HepG2 (cell line): ENCODE data around the gene TM4SF5. TPM values are rescaled to one million over a fixed set of nuclear protein-coding genes. Genes with fewer than 3 reads are reported as not detected.
A peak's percentile ranks its signal among the peaks of the same experiment; 100 is the strongest.

ENCODE experiments used
- BRCA1 ChIP-seq: sonication (generic); formaldehyde crosslinking; IDR thresholded peaks from 2 replicates; pipeline ENCODE4 v1.4.0; 2020; ENCODE audit warnings: missing genetic modification reagents
- DDIT3 ChIP-seq: sonication (generic); formaldehyde crosslinking; IDR thresholded peaks from 2 replicates; pipeline ENCODE4 v1.4.0; 2020; ENCODE audit warnings: mild to moderate bottlenecking, missing genetic modification reagents
- HMG20B ChIP-seq: conservative IDR thresholded peaks from 2 replicates; pipeline ENCODE4 v1.6.1; 2016; ENCODE audit warnings: missing genetic modification reagents, missing compliant biosample characterization
- HOMEZ ChIP-seq: IDR thresholded peaks from 2 replicates; pipeline ENCODE4 v1.6.1; 2016; ENCODE audit warnings: low read depth
- LBX2 ChIP-seq: sonication (generic); formaldehyde crosslinking; IDR thresholded peaks from 2 replicates; pipeline ENCODE4 v1.5.0; 2020; ENCODE audit warnings: missing genetic modification reagents, mild to moderate bottlenecking, borderline replicate concordance
- MTF2 ChIP-seq: sonication (generic); formaldehyde crosslinking; IDR thresholded peaks from 2 replicates; pipeline ENCODE4 v1.5.0; 2020; ENCODE audit warnings: missing genetic modification reagents, borderline replicate concordance
- RARG ChIP-seq: sonication (generic); formaldehyde crosslinking; IDR thresholded peaks from 2 replicates; pipeline ENCODE4 v1.4.0; 2020; ENCODE audit warnings: low read depth, mild to moderate bottlenecking, missing genetic modification reagents
- RBM39 ChIP-seq: fragments of 200-400 bp; formaldehyde crosslinking; IDR thresholded peaks from one replicate; pipeline ENCODE4 v1.6.1; 2018; ENCODE audit warnings: antibody characterized with exemption, mild to moderate bottlenecking, low read depth, low read length; ENCODE audit not compliant: poor library complexity, severe bottlenecking
- RCOR2 ChIP-seq: IDR thresholded peaks from 2 replicates; pipeline ENCODE4 v1.6.1; 2016; ENCODE audit warnings: missing biosample characterization, missing genetic modification reagents
- SALL1 ChIP-seq: sonication (generic); formaldehyde crosslinking; IDR thresholded peaks from 2 replicates; pipeline ENCODE4 v1.8.0; 2022; ENCODE audit warnings: mild to moderate bottlenecking, missing genetic modification reagents
- SP2 ChIP-seq: sonication (generic); formaldehyde crosslinking; IDR thresholded peaks from 2 replicates; pipeline ENCODE4 v1.5.1; 2020; ENCODE audit warnings: mild to moderate bottlenecking, missing genetic modification reagents
- SSRP1 ChIP-seq: IDR thresholded peaks from 2 replicates; pipeline ENCODE4 v1.6.1; 2016; ENCODE audit warnings: control low read depth
- TERF1 ChIP-seq: sonication (generic); formaldehyde crosslinking; IDR thresholded peaks from 2 replicates; pipeline ENCODE4 v1.8.0; 2022; ENCODE audit warnings: mild to moderate bottlenecking, missing genetic modification reagents, moderate library complexity
- THAP11 ChIP-seq: IDR thresholded peaks from 2 replicates; pipeline ENCODE4 v1.6.1; 2016; ENCODE audit warnings: missing biosample characterization, missing genetic modification reagents
- TMF1 ChIP-seq: sonication (generic); formaldehyde crosslinking; IDR thresholded peaks from 2 replicates; pipeline ENCODE4 v1.8.1; 2022; ENCODE audit warnings: low read depth, missing genetic modification reagents
- YY1 ChIP-seq: IDR thresholded peaks from 2 replicates; pipeline ENCODE4 v1.6.1; 2011; ENCODE audit warnings: low read length, low read depth, moderate library complexity, mild to moderate bottlenecking; ENCODE audit not compliant: insufficient read depth, insufficient replicate concordance
- ZFY ChIP-seq: sonication (generic); formaldehyde crosslinking; IDR thresholded peaks from 2 replicates; pipeline ENCODE4 v1.4.0; 2020; ENCODE audit warnings: missing genetic modification reagents
- ZNF143 ChIP-seq: sonication (generic); formaldehyde crosslinking; IDR thresholded peaks from 2 replicates; pipeline ENCODE4 v1.4.0; 2020; ENCODE audit warnings: missing genetic modification reagents
- ZNF225 ChIP-seq: sonication (generic); formaldehyde crosslinking; IDR thresholded peaks from 2 replicates; pipeline ENCODE4 v1.4.0; 2020; ENCODE audit warnings: mild to moderate bottlenecking, missing genetic modification reagents
- ZNF296 ChIP-seq: sonication (generic); formaldehyde crosslinking; conservative IDR thresholded peaks from 2 replicates; pipeline ENCODE4 v1.5.0; 2020; ENCODE audit warnings: mild to moderate bottlenecking, missing genetic modification reagents
- ZNF678 ChIP-seq: sonication (generic); formaldehyde crosslinking; IDR thresholded peaks from 2 replicates; pipeline ENCODE4 v1.4.0; 2020; ENCODE audit warnings: mild to moderate bottlenecking, missing genetic modification reagents
- ZNF724P ChIP-seq: sonication (generic); formaldehyde crosslinking; IDR thresholded peaks from 2 replicates; pipeline ENCODE4 v1.8.0; 2022; ENCODE audit warnings: missing genetic modification reagents, borderline replicate concordance
- ZNF761 ChIP-seq: sonication (generic); formaldehyde crosslinking; conservative IDR thresholded peaks from 2 replicates; pipeline ENCODE4 v1.4.0; 2020; ENCODE audit warnings: mild to moderate bottlenecking, missing genetic modification reagents
- ZNF891 ChIP-seq: sonication (generic); formaldehyde crosslinking; IDR thresholded peaks from 2 replicates; pipeline ENCODE4 v1.5.0; 2020; ENCODE audit warnings: mild to moderate bottlenecking, missing genetic modification reagents
- polyA plus RNA-seq, 8 experiments: library from polyadenylated mRNA; depleted of rRNA in 3 of 8; stranded (reverse) in 7 of 8; unstranded in 1 of 8; fragments of >200 nt; fragmentation: Illumina TruSeq in 4 of 8; extraction: Trizol in 4 of 8; gene quantifications; 2 replicates each; pipeline versions ENCODE4 v1.2.1 to v1.2.3, GENCODE V29; 2011 to 2016; ENCODE audit warnings: low read depth in 4 of 8, missing spikeins in 1 of 8, mixed read lengths in 1 of 8; ENCODE audit not compliant: insufficient read depth in 1 of 8
- total RNA-seq, 5 experiments: library from RNA; depleted of rRNA; stranded (reverse); fragments of >200 nt; fragmentation: Illumina TruSeq; extraction: Trizol; gene quantifications; 2 replicates each; pipeline ENCODE4 v1.2.3, GENCODE V29; 2016; ENCODE audit warnings: low read depth in 1 of 5

TM4SF5 gene
- total and polyA plus RNA-seq, 2 of the 13 experiments (the other 11 are each of a cell fraction or from before 2014, with no cell fraction given) = 30.1 to 126 TPM

- TF ChIP-seq ZNF678 (CRISPR knock-in tag) = 0 out of 2 replicates have a peak, but pooled peaks have one; percentile 74
- TF ChIP-seq RARG (CRISPR knock-in tag) = no peak
- no peak for TF ChIP-seq SP2 (CRISPR knock-in tag)
- TF ChIP-seq SALL1 = peak; percentile 92
- TF ChIP-seq ZNF296 (CRISPR knock-in tag) = 0 out of 2 replicates have a peak, but pooled peaks have one; percentile 43
- no peak for TF ChIP-seq ZNF143 (CRISPR knock-in tag)
- peak; percentile 72 for TF ChIP-seq ZFY
- no peak for TF ChIP-seq ZNF724P (CRISPR knock-in tag)
- TF ChIP-seq MTF2 (CRISPR knock-in tag) = no peak
- no peak for TF ChIP-seq TMF1 (CRISPR knock-in tag)
- peak; percentile 54; the same call in 1 of the 2 replicates for TF ChIP-seq ZNF891 (CRISPR knock-in tag)
- TF ChIP-seq RCOR2 = peak; percentile 91; the same call in 1 of the 2 replicates
- peak; percentile 68 for TF ChIP-seq YY1
- 0 out of 2 replicates have a peak, but pooled peaks have one; percentile 76 for TF ChIP-seq HOMEZ (CRISPR knock-in tag)
- TF ChIP-seq TERF1 (CRISPR knock-in tag) = no peak
- TF ChIP-seq ZNF225 (CRISPR knock-in tag) = 0 out of 2 replicates have a peak, but pooled peaks have one; percentile 17
- peak; percentile 31; the same call in 1 of the 2 replicates for TF ChIP-seq SSRP1
- TF ChIP-seq RBM39 = no peak
- peak; percentile 79 for TF ChIP-seq THAP11 (CRISPR knock-in tag)
- peak; percentile 95 for TF ChIP-seq BRCA1 (CRISPR knock-in tag)
- TF ChIP-seq ZNF761 = no peak; the same call in 1 of the 2 replicates
- no peak for TF ChIP-seq DDIT3 (CRISPR knock-in tag)
- 0 out of 2 replicates have a peak, but pooled peaks have one; percentile 15 for TF ChIP-seq HMG20B (CRISPR knock-in tag)
- no peak for TF ChIP-seq LBX2 (CRISPR knock-in tag)
These were observed at the start of gene TM4SF5 (continued) for GRCh38 chr17:4771519-4772234.
